ENCODE data around the gene RPTOR. TPM values are rescaled to one million over a fixed set of nuclear protein-coding genes. Genes with fewer than 3 reads are reported as not detected.

RPTOR gene
- total RNA-seq, 1 experiment from 2014 or later: 30.6 TPM

DNA sequence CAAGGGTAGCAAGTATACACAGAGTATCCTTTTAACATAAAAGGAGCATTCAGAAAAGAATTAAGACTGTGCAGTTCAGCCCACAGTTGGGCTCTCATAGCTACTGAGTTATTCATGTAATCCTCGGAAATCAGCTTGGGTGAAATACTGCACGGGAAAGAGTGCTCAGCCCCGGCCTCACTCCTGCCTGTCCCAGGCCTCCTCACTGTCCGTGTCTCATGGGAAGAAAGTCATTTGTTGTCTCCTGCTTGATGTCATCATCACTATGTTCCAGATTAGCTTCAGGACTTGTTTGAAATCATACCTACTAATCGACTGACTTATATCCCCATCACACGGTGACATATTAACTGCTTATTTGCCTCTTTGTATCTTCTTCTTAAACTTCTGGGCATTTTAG, 223.8 kb downstream of the RPTOR start:
- Histone ChIP-seq H3K9ac (ENCODE audit: low read length) (no peak overlapping the region), H3K79me2 (ENCODE audit: low read length) (peaks cover 41% of the 10 kb centered on the region), H3K4me1 (ENCODE audit: low read length) (peaks cover 25% of the 10 kb centered on the region), H3K4me2 (ENCODE audit: low read depth, low read length, poor library complexity, severe bottlenecking) (no peak overlapping the region), H3K36me3 (ENCODE audit: insufficient read depth, low read length) (no peaks in the 10 kb centered on the region), H3K27me3 (ENCODE audit: low read length) (no peaks in the 10 kb centered on the region), H3K9me3 (ENCODE audit: low read length) (no peaks in the 10 kb centered on the region; the same call in 1 of the 2 replicates), H3K4me3 (ENCODE audit: low read length) (no peak overlapping the region), H3K27ac (ENCODE audit: low read length) (no peak overlapping the region), H2AFZ (ENCODE audit: low read length) (no peak overlapping the region), H4K20me1 (ENCODE audit: insufficient read depth, low read depth, low read length) (no peaks in the 10 kb centered on the region), H3K9me2 (replicated peaks; ENCODE audit: insufficient read depth, low read length) (no peaks in the 10 kb centered on the region)
- no peak for DNase-seq

DNA sequence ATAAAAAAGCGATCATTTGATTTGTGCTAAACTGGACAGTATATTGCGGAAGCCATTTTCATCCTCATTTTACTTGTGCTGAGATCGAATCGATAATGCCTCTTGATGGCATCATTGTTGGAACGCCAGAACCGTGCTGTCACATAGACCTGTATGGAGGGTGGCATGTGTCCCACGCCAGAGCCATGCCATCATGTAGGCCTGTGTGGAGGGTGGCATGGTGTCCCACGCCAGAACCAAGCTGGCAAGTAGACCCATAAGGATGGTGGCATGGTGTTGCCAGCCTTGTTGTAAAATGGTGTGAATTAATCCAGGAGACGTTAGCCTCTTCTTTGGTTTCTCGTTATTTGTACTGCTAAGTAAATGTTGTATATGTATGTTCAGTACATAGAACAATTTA, 224.3 kb downstream of the RPTOR start:
- Histone ChIP-seq H3K27ac (ENCODE audit: low read length) (no peak overlapping the region), H3K4me3 (ENCODE audit: low read length) (no peak overlapping the region), H3K9me2 (replicated peaks; ENCODE audit: insufficient read depth, low read length) (no peaks in the 10 kb centered on the region), H3K79me2 (ENCODE audit: low read length) (peaks cover 41% of the 10 kb centered on the region), H2AFZ (ENCODE audit: low read length) (no peak overlapping the region), H3K27me3 (ENCODE audit: low read length) (no peaks in the 10 kb centered on the region), H3K9me3 (ENCODE audit: low read length) (no peaks in the 10 kb centered on the region), H3K4me1 (ENCODE audit: low read length) (peaks cover 30% of the 10 kb centered on the region), H3K4me2 (ENCODE audit: low read depth, low read length, poor library complexity, severe bottlenecking) (no peak overlapping the region), H3K36me3 (ENCODE audit: insufficient read depth, low read length) (no peaks in the 10 kb centered on the region), H4K20me1 (ENCODE audit: insufficient read depth, low read depth, low read length) (no peaks in the 10 kb centered on the region), H3K9ac (ENCODE audit: low read length) (no peak overlapping the region)
- DNase-seq: no peak

DNA sequence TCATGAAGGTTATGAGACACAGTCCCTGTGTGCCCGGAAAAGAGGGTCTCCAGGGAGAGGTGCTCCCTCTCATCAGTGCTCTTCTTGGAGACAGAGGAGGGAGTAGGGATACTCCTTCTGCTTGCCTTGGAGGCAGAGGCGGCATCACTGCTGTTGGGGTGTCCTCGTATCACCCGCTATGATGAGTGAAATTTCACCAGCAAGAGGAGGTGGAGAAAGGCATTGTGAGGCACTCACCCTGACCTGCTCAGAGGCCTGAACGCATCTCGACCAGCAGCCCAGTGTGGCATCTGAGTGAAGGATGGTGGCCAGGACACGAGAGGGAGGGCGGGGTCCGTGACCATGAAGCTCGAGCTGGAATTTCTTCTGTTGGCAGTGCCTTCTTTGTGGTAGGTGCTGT, 224.9 kb downstream of the RPTOR start:
- H2AFZ ChIP-seq (ENCODE audit: low read length): no peak overlapping the region
- no peak overlapping the region for H3K4me3 ChIP-seq (ENCODE audit: low read length)
- H3K9ac ChIP-seq (ENCODE audit: low read length): no peak overlapping the region
- peaks cover 44% of the 10 kb centered on the region for H3K79me2 ChIP-seq (ENCODE audit: low read length)
- no peak for DNase-seq
- H3K27ac ChIP-seq (ENCODE audit: low read length): no peak overlapping the region
- H3K9me2 ChIP-seq (replicated peaks; ENCODE audit: insufficient read depth, low read length): no peaks in the 10 kb centered on the region
- no peaks in the 10 kb centered on the region for H4K20me1 ChIP-seq (ENCODE audit: insufficient read depth, low read depth, low read length)
- peaks cover 36% of the 10 kb centered on the region for H3K4me1 ChIP-seq (ENCODE audit: low read length)
- H3K36me3 ChIP-seq (ENCODE audit: insufficient read depth, low read length): no peaks in the 10 kb centered on the region
- no peak overlapping the region for H3K4me2 ChIP-seq (ENCODE audit: low read depth, low read length, poor library complexity, severe bottlenecking)
- H3K27me3 ChIP-seq (ENCODE audit: low read length): no peaks in the 10 kb centered on the region
- H3K9me3 ChIP-seq (ENCODE audit: low read length): no peaks in the 10 kb centered on the region

DNA sequence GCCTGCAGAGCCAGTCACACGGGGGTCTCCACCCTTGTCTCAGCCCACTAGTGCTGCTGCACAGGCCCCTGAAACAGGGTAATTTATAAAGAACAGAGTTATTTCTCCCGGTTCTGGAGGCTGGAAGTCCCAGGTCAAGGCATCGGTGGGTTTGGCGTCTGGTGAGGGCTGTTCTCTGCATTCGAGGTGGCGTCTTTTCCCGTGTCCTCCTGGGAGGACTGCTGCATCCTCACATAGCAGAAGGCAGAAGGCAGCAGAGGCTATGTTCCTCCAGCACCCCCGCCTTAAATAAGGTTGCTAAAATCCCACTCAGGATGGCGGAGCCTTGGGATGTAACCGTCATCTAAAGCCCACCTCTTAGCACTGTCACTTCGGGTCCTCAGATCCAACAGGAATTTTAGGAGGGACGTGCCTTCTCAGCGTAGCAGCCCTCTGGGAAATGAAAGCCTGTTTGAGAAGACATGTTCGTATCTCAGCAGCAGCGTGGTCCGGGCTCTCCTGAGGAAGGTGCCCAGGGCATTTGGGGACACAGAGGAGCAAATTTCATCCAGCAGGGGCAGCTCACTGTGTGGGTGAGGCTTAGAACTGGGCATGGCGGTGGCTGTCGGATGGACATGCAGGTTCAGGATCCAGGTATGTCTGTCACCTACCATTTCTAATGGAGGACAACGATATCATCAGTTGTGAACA, 225.4 kb downstream of the RPTOR start:
- H2AFZ ChIP-seq (ENCODE audit: low read length): no peak overlapping the region
- no peaks in the 10 kb centered on the region for H4K20me1 ChIP-seq (ENCODE audit: insufficient read depth, low read depth, low read length)
- H3K9ac ChIP-seq (ENCODE audit: low read length): no peak overlapping the region
- H3K27ac ChIP-seq (ENCODE audit: low read length): no peak overlapping the region
- DNase-seq: no peak
- no peak overlapping the region for H3K4me2 ChIP-seq (ENCODE audit: low read depth, low read length, poor library complexity, severe bottlenecking)
- H3K9me3 ChIP-seq (ENCODE audit: low read length): no peaks in the 10 kb centered on the region
- H3K79me2 ChIP-seq (ENCODE audit: low read length): peaks cover 40% of the 10 kb centered on the region
- H3K4me3 ChIP-seq (ENCODE audit: low read length): no peak overlapping the region
- H3K27me3 ChIP-seq (ENCODE audit: low read length): no peaks in the 10 kb centered on the region
- no peaks in the 10 kb centered on the region for H3K9me2 ChIP-seq (replicated peaks; ENCODE audit: insufficient read depth, low read length)
- H3K4me1 ChIP-seq (ENCODE audit: low read length): peaks cover 37% of the 10 kb centered on the region
- H3K36me3 ChIP-seq (ENCODE audit: insufficient read depth, low read length): no peaks in the 10 kb centered on the region

DNA sequence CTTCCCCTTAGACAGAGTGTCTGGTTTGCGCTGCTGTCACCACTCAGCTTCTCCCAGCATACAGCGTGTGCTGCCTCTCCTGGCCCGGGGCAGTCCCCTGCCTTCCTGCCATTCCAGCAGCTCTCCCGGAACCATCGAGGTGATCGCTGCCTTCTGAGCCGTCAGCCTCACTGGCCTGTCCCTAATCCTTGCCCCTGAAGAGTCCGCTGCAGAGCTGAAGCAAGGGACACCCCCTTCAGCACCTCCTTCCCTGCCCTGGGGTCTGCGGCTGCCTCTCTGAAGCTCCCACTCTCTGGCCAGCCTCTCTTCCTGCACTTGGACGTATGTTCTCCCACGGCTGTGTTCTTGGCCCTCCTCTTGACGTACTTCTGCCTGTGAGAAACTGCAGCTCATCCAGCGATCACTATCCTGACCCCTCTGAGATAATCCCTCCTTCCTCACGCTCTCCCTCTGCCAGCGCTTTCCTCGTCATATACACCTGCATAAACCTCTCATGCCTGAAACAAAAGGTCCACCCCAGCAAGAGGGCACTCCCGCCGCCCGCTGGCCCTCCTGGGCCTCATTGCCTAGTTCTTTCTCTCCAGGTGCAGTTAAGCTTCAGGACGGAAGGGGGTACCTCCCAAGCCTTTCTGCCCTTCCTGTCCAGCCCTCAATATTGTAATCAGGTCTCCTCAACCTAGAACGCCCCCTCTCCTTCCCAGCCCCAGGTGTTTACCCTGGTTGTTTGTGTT, 226.4 kb downstream of the RPTOR start:
- H3K4me1 ChIP-seq (ENCODE audit: low read length): peaks cover 43% of the 10 kb centered on the region

DNA sequence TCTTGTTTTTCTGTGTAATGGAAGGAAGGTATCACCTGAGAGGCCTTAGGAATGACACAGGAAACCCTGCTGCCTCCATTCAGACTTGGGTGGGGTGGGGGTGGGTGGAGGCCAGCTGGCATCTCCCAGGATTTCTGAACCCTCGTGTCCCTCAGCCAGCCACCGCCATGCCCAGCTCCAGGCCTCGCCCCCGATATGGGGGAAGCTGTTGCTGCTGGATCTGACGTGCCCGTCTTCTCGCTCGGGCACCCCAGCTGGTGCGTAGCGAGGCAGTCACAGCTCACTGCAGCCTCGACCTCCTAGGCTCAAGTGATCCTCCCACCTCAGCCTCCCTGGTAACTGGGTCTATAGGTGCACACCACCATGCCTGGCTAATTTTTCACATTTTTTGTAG, 227.0 kb downstream of the RPTOR start:
- no peaks in the 10 kb centered on the region for H3K9me3 ChIP-seq (ENCODE audit: low read length)
- H3K79me2 ChIP-seq (ENCODE audit: low read length): peaks cover 32% of the 10 kb centered on the region
- no peaks in the 10 kb centered on the region for H3K36me3 ChIP-seq (ENCODE audit: insufficient read depth, low read length)
- no peak overlapping the region for H2AFZ ChIP-seq (ENCODE audit: low read length)
- no peaks in the 10 kb centered on the region for H4K20me1 ChIP-seq (ENCODE audit: insufficient read depth, low read depth, low read length)
- DNase-seq: no peak
- no peaks in the 10 kb centered on the region for H3K9me2 ChIP-seq (replicated peaks; ENCODE audit: insufficient read depth, low read length)
- H3K27me3 ChIP-seq (ENCODE audit: low read length): no peaks in the 10 kb centered on the region
- no peak overlapping the region for H3K9ac ChIP-seq (ENCODE audit: low read length)
- no peak overlapping the region for H3K4me3 ChIP-seq (ENCODE audit: low read length)
- no peak overlapping the region for H3K4me2 ChIP-seq (ENCODE audit: low read depth, low read length, poor library complexity, severe bottlenecking)
- no peak overlapping the region for H3K27ac ChIP-seq (ENCODE audit: low read length)
- H3K4me1 ChIP-seq (ENCODE audit: low read length): peaks cover 43% of the 10 kb centered on the region

More for the DNA sequence above, 226.4 kb downstream of the RPTOR start:
- Histone ChIP-seq H2AFZ (ENCODE audit: low read length) (no peak overlapping the region), H3K36me3 (ENCODE audit: insufficient read depth, low read length) (no peaks in the 10 kb centered on the region), H3K27me3 (ENCODE audit: low read length) (no peaks in the 10 kb centered on the region), H3K9ac (ENCODE audit: low read length) (no peak overlapping the region), H3K9me3 (ENCODE audit: low read length) (no peaks in the 10 kb centered on the region), H3K9me2 (replicated peaks; ENCODE audit: insufficient read depth, low read length) (no peaks in the 10 kb centered on the region), H4K20me1 (ENCODE audit: insufficient read depth, low read depth, low read length) (no peaks in the 10 kb centered on the region), H3K27ac (ENCODE audit: low read length) (no peak overlapping the region), H3K4me3 (ENCODE audit: low read length) (no peak overlapping the region), H3K79me2 (ENCODE audit: low read length) (peaks cover 37% of the 10 kb centered on the region), H3K4me2 (ENCODE audit: low read depth, low read length, poor library complexity, severe bottlenecking) (no peak overlapping the region)
- DNase-seq: no peak

DNA sequence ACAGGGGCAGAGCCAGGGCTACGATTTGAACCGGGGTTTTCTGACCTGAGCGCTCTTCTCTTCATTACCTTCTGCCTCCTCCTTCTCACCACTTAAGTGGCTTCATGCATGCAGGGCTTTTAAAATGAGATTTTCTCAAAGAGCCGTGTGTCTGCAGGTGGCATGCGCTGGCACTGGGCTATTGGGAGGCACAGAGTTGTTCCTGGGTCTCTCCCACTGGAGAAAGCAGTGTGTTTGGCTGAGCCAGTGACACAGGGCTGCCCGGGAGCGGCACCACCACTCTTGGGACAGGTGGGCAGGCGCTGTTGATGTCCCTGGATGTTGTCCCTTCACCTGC, 228.2 kb downstream of the RPTOR start:
- H3K79me2 ChIP-seq (ENCODE audit: low read length): peaks cover 28% of the 10 kb centered on the region
- no peaks in the 10 kb centered on the region for H3K27me3 ChIP-seq (ENCODE audit: low read length)
- no peaks in the 10 kb centered on the region for H3K36me3 ChIP-seq (ENCODE audit: insufficient read depth, low read length)
- peak overlapping the region; percentile 57 for H3K27ac ChIP-seq (ENCODE audit: low read length)
- no peaks in the 10 kb centered on the region for H3K9me3 ChIP-seq (ENCODE audit: low read length)
- no peak overlapping the region for H3K4me3 ChIP-seq (ENCODE audit: low read length)
- peak overlapping the region; percentile 11; the same call in 1 of the 2 replicates for H3K9ac ChIP-seq (ENCODE audit: low read length)
- H4K20me1 ChIP-seq (ENCODE audit: insufficient read depth, low read depth, low read length): no peaks in the 10 kb centered on the region
- no peaks in the 10 kb centered on the region for H3K9me2 ChIP-seq (replicated peaks; ENCODE audit: insufficient read depth, low read length)
- H2AFZ ChIP-seq (ENCODE audit: low read length): no peak overlapping the region
- peaks cover 43% of the 10 kb centered on the region for H3K4me1 ChIP-seq (ENCODE audit: low read length)
- no peak for DNase-seq
- no peak overlapping the region for H3K4me2 ChIP-seq (ENCODE audit: low read depth, low read length, poor library complexity, severe bottlenecking)

DNA sequence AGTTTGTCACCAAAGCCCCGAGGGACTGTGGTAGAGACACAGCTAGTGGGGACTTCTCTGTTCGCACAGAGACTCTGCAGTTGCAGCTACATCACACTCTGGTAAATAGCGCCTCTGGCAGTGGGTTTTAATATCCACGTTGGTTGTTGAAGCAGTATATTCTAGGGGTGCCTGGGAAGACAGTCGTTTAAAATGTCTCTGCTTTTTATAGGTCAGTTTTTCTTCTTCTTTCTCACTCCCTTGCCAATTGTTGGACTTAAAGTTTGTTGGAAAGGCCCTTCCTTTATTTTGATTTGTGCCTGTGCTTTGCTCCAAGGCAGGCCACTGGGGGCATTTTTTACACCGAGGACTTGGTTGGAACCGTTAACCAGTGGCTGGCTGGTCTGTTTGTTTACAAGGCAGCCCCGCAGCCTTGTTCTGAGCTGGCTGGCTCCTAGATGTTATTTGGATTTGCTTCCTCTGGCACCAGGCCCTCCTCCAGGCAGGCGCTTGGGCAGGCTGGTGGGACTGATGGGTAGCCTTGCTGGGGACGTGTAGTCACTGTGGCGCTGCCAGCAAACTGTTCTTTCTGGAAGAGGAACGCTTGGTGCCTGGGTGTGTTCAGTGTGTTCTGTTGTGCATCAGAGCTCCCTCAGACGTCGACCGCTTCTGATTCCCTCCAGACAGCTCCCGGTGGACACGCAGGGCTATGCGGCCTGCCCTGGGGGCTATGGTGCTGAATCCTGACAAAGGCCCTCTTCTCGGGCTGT, 228.8 kb downstream of the RPTOR start:
- Histone ChIP-seq H3K4me3 (ENCODE audit: low read length) (no peak overlapping the region), H3K4me1 (ENCODE audit: low read length) (peaks cover 43% of the 10 kb centered on the region), H2AFZ (ENCODE audit: low read length) (no peak overlapping the region), H3K36me3 (ENCODE audit: insufficient read depth, low read length) (no peaks in the 10 kb centered on the region), H3K9me2 (replicated peaks; ENCODE audit: insufficient read depth, low read length) (no peaks in the 10 kb centered on the region), H3K27ac (ENCODE audit: low read length) (peak overlapping the region; percentile 57), H3K9ac (ENCODE audit: low read length) (peak overlapping the region; percentile 11; the same call in 1 of the 2 replicates), H3K4me2 (ENCODE audit: low read depth, low read length, poor library complexity, severe bottlenecking) (no peak overlapping the region), H3K27me3 (ENCODE audit: low read length) (no peaks in the 10 kb centered on the region), H3K9me3 (ENCODE audit: low read length) (no peaks in the 10 kb centered on the region), H4K20me1 (ENCODE audit: insufficient read depth, low read depth, low read length) (no peaks in the 10 kb centered on the region), H3K79me2 (ENCODE audit: low read length) (peaks cover 28% of the 10 kb centered on the region)
- peak; percentile 60 for DNase-seq

All from Karpas-422 (cell line).